Astrocyte (in vitro differentiated cells and primary cell): ENCODE measurements around the gene LRCH1. TPM values are rescaled to one million over a fixed set of nuclear protein-coding genes. Genes with fewer than 3 reads are reported as not detected.

ENCODE experiments used
- DNase-seq: peaks from one replicate; pipeline ENCODE4 v3.0.0-alpha.2; 2010; ENCODE audit warnings: low read depth
- FAIRE-seq: peaks from 2 replicates; lab custom pipeline; 2011; peaks lifted over from hg19 to GRCh38; lab: Jason Lieb, UNC
- H2AFZ ChIP-seq: 2 replicates; pipeline ENCODE4 v1.6.0; 2012; ENCODE audit warnings: low read depth, low read length, inconsistent platforms
- H3K27ac ChIP-seq: 2 replicates; pipeline ENCODE4 v1.5.1; 2011; ENCODE audit warnings: low read depth, low read length, inconsistent platforms
- H3K27me3 ChIP-seq: 2 replicates; pipeline ENCODE4 v1.6.0; 2011; ENCODE audit warnings: low read length, inconsistent platforms; ENCODE audit not compliant: insufficient read depth
- H3K36me3 ChIP-seq: 2 replicates; pipeline ENCODE4 v1.5.1; 2011; ENCODE audit warnings: low read length, inconsistent platforms; ENCODE audit not compliant: insufficient read depth
- H3K4me1 ChIP-seq: 2 replicates; pipeline ENCODE4 v1.5.1; 2011; ENCODE audit warnings: low read length, inconsistent platforms; ENCODE audit not compliant: insufficient read depth
- H3K4me2 ChIP-seq: 2 replicates; pipeline ENCODE4 v1.6.0; 2012; ENCODE audit warnings: low read length, inconsistent platforms
- H3K4me3 ChIP-seq: 2 replicates; pipeline ENCODE4 v1.5.1; 2011; ENCODE audit warnings: low read depth, mild to moderate bottlenecking, low read length, inconsistent platforms; ENCODE audit not compliant: insufficient read depth
- H3K79me2 ChIP-seq: 2 replicates; pipeline ENCODE4 v1.6.0; 2012; ENCODE audit warnings: mild to moderate bottlenecking, low read length, inconsistent platforms; ENCODE audit not compliant: insufficient read depth
- H3K9ac ChIP-seq: 2 replicates; pipeline ENCODE4 v1.6.0; 2012; ENCODE audit warnings: mild to moderate bottlenecking, low read length, inconsistent platforms
- H3K9me3 ChIP-seq: 2 replicates; pipeline ENCODE4 v1.5.1; 2012; ENCODE audit warnings: low read depth, mild to moderate bottlenecking, low read length, inconsistent platforms; ENCODE audit not compliant: insufficient read depth
- H4K20me1 ChIP-seq: 2 replicates; pipeline ENCODE4 v1.6.0; 2012; ENCODE audit warnings: low read length, inconsistent platforms; ENCODE audit not compliant: insufficient read depth
- H3K27ac Mint-ChIP-seq: one replicate; pipeline ENCODE4 v1.8.0; 2021; ENCODE audit warnings: mild to moderate bottlenecking, mixed read lengths; ENCODE audit not compliant: unreplicated experiment
- H3K27me3 Mint-ChIP-seq: one replicate; pipeline ENCODE4 v1.8.0; 2021; ENCODE audit warnings: low read depth, mixed read lengths; ENCODE audit not compliant: unreplicated experiment
- H3K36me3 Mint-ChIP-seq: one replicate; pipeline ENCODE4 v1.8.0; 2021; ENCODE audit warnings: low read depth, mixed read lengths; ENCODE audit not compliant: unreplicated experiment
- H3K4me1 Mint-ChIP-seq: one replicate; pipeline ENCODE4 v1.8.0; 2021; ENCODE audit warnings: low read depth, mixed read lengths; ENCODE audit not compliant: unreplicated experiment
- H3K4me3 Mint-ChIP-seq: one replicate; pipeline ENCODE4 v1.8.0; 2021; ENCODE audit warnings: mild to moderate bottlenecking, moderate library complexity, mixed read lengths; ENCODE audit not compliant: unreplicated experiment
- H3K9me3 Mint-ChIP-seq: one replicate; pipeline ENCODE4 v1.8.0; 2021; ENCODE audit warnings: mild to moderate bottlenecking, mixed read lengths; ENCODE audit not compliant: unreplicated experiment
- EZH2 ChIP-seq: IDR thresholded peaks from 2 replicates; pipeline ENCODE4 v1.6.1; 2012; ENCODE audit warnings: mild to moderate bottlenecking, low read length, inconsistent platforms; ENCODE audit not compliant: insufficient read depth
- total RNA-seq: library from RNA; stranded (reverse); gene quantifications from 2 replicates; pipeline ENCODE4 v1.2.1, GENCODE V29; 2021
- TF ChIP-seq, protein P1 (sequence below): IDR thresholded peaks from 2 replicates; pipeline ENCODE4 v1.5.1; 2011; ENCODE audit warnings: low read depth, mild to moderate bottlenecking, inconsistent platforms, low read length, moderate library complexity; ENCODE audit not compliant: insufficient read depth

The LRCH1 gene
- total RNA-seq, 1 donor from 2014 or later = 17.7 TPM

GRCh38 chr13:46577696-46578589 is 25.0 kb downstream of the LRCH1 start:
- Histone ChIP-seq H2AFZ (no peak overlapping the region), H3K79me2 (peaks cover 68% of the 10 kb centered on the region), H3K9me3 (no peaks in the 10 kb centered on the region), H3K9ac (no peak overlapping the region), H3K36me3 (no peaks in the 10 kb centered on the region), H3K4me1 (peaks cover 19% of the 10 kb centered on the region), H3K27me3 (no peaks in the 10 kb centered on the region), H3K4me2 (no peak overlapping the region), H4K20me1 (peaks cover 67% of the 10 kb centered on the region), H3K4me3 (no peak overlapping the region), H3K27ac (no peak overlapping the region)
- H3K9me3 Mint-ChIP-seq = peaks cover 1% of the 10 kb centered on the region
- H3K4me3 Mint-ChIP-seq = no peak overlapping the region
- H3K4me1 Mint-ChIP-seq = peaks cover 44% of the 10 kb centered on the region
- no peaks in the 10 kb centered on the region for H3K36me3 Mint-ChIP-seq
- DNase-seq (peak; percentile 35), FAIRE-seq (no peak)
- TF ChIP-seq EZH2 = no peak
- TF ChIP-seq, protein P1, sequence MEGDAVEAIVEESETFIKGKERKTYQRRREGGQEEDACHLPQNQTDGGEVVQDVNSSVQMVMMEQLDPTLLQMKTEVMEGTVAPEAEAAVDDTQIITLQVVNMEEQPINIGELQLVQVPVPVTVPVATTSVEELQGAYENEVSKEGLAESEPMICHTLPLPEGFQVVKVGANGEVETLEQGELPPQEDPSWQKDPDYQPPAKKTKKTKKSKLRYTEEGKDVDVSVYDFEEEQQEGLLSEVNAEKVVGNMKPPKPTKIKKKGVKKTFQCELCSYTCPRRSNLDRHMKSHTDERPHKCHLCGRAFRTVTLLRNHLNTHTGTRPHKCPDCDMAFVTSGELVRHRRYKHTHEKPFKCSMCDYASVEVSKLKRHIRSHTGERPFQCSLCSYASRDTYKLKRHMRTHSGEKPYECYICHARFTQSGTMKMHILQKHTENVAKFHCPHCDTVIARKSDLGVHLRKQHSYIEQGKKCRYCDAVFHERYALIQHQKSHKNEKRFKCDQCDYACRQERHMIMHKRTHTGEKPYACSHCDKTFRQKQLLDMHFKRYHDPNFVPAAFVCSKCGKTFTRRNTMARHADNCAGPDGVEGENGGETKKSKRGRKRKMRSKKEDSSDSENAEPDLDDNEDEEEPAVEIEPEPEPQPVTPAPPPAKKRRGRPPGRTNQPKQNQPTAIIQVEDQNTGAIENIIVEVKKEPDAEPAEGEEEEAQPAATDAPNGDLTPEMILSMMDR = no peak
- H3K27me3 Mint-ChIP-seq = no peaks in the 10 kb centered on the region
- no peak overlapping the region for H3K27ac Mint-ChIP-seq

DNA sequence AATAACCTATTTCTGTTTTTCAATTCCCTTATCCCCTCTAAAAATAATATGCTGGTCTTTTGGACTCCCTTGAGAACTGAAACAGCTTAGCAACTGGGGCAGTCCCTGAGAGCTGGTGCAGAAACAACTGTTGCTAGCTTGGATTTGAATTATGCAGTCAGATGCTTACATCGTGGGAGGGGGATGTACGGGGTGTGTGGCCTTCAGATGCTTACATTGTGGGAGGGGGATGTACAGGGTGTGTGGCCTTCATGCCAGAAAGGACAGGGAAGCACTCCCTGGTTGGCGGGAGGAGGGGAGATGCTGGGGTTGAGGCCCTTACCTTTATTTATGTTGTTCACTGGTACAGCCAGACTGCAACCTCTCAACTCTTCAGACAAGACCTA is 25.6 kb downstream of the LRCH1 start:
- Histone ChIP-seq H3K9me3 (no peaks in the 10 kb centered on the region), H3K9ac (no peak overlapping the region), H3K27ac (no peak overlapping the region), H3K27me3 (no peaks in the 10 kb centered on the region), H3K36me3 (no peaks in the 10 kb centered on the region), H3K4me1 (peaks cover 19% of the 10 kb centered on the region), H4K20me1 (peaks cover 61% of the 10 kb centered on the region), H2AFZ (no peak overlapping the region), H3K4me3 (no peak overlapping the region), H3K4me2 (no peak overlapping the region), H3K79me2 (peaks cover 67% of the 10 kb centered on the region)
- H3K4me3 Mint-ChIP-seq = no peak overlapping the region
- H3K9me3 Mint-ChIP-seq = peaks cover under 1% of the 10 kb centered on the region
- H3K4me1 Mint-ChIP-seq = peaks cover 43% of the 10 kb centered on the region
- FAIRE-seq (no peak), DNase-seq (no peak)
- no peaks in the 10 kb centered on the region for H3K36me3 Mint-ChIP-seq
- no peak for TF ChIP-seq EZH2
- TF ChIP-seq, protein P1 = no peak
- H3K27ac Mint-ChIP-seq = no peak overlapping the region
- no peaks in the 10 kb centered on the region for H3K27me3 Mint-ChIP-seq

DNA sequence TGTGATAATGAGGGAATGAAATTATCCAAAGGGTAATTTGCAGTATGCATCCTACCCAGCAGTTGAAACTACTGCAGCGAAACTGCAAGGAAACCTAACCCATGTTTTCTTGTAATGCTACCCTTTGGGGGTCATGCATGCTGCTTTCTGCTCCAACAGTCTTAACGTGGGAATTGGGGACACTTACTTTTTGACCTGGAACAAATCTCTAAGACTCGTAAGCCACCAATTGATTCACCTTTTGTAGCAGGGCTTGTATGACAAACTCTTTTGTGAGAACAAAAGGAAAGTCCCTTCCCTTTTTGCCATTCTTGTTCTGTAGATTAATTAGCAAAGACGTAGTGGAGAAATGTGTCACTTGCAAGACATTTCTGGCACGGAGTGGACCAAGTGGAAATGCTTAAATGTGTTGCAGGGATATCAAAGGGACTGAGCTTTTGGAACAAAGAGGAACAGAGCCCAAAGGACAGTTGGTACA is 27.4 kb downstream of the LRCH1 start:
- H3K4me3 Mint-ChIP-seq = no peak overlapping the region
- Histone ChIP-seq H3K27ac (no peak overlapping the region), H3K4me3 (no peak overlapping the region), H3K27me3 (no peaks in the 10 kb centered on the region), H3K9ac (no peak overlapping the region), H3K9me3 (no peaks in the 10 kb centered on the region), H4K20me1 (peaks cover 60% of the 10 kb centered on the region), H3K36me3 (no peaks in the 10 kb centered on the region), H3K4me1 (peaks cover 14% of the 10 kb centered on the region), H3K4me2 (no peak overlapping the region), H3K79me2 (peaks cover 59% of the 10 kb centered on the region), H2AFZ (no peak overlapping the region)
- no peaks in the 10 kb centered on the region for H3K9me3 Mint-ChIP-seq
- TF ChIP-seq, protein P1 = no peak
- TF ChIP-seq EZH2 = no peak
- no peak overlapping the region for H3K27ac Mint-ChIP-seq
- H3K27me3 Mint-ChIP-seq = no peaks in the 10 kb centered on the region
- H3K36me3 Mint-ChIP-seq = no peaks in the 10 kb centered on the region
- no peak for FAIRE-seq
- DNase-seq = no peak
- H3K4me1 Mint-ChIP-seq = peaks cover 45% of the 10 kb centered on the region
